ENCODE data around the gene HERC2. TPM values are rescaled to one million over a fixed set of nuclear protein-coding genes. Genes with fewer than 3 reads are reported as not detected.
A peak's percentile ranks its signal among the peaks of the same experiment; 100 is the strongest.

The HERC2 gene
- total and polyA plus RNA-seq, 2 experiments from 2014 or later: 37.7 to 64.4 TPM

GRCh38 chr15:28098766-28099554 is 223.0 kb downstream of the HERC2 start, which contains the start of gene OCA2:
OCA2 (minus strand) TSS chr15:28099315; CDS start chr15:28081874, 17,441 bp downstream.
- peak; percentile 47 to 89 for DNase-seq (ENCODE audit: low read depth in 1 of 2, low spot score in 1 of 2)
- H3K4me3 ChIP-seq: peak within 1 kb of the TSS; percentile 15
- H3K27me3 ChIP-seq: peaks cover 74% of the 10 kb centered on the region
- H3K9me3 ChIP-seq (ENCODE audit: low read depth): no peaks in the 10 kb centered on the region
- H3K36me3 ChIP-seq: no peaks in the 10 kb centered on the region
- TF ChIP-seq CTCF (IDR thresholded peaks at IDR 0.05; ENCODE audit: low read depth, low read length): peak; percentile 27
- no peak within 1 kb of the TSS for H3K27ac ChIP-seq
- H3K4me1 ChIP-seq (ENCODE audit: low read depth): no peaks in the 10 kb centered on the region

- H3K36me3 ChIP-seq: no peaks in the 10 kb centered on the region
- TF ChIP-seq CTCF (IDR thresholded peaks at IDR 0.05; ENCODE audit: low read depth, low read length): no peak
- no peak overlapping the region for H3K4me3 ChIP-seq
- H3K27ac ChIP-seq: no peak overlapping the region
- no peaks in the 10 kb centered on the region for H3K9me3 ChIP-seq (ENCODE audit: low read depth)
- peaks cover 80% of the 10 kb centered on the region for H3K27me3 ChIP-seq
- no peak for DNase-seq (ENCODE audit: low read depth in 1 of 2, low spot score in 1 of 2)
- H3K4me1 ChIP-seq (ENCODE audit: low read depth): no peaks in the 10 kb centered on the region
Measured at GRCh38 chr15:28098360-28098765, 223.6 kb downstream of the HERC2 start.

GRCh38 chr15:28097656-28098359 is 224.2 kb downstream of the HERC2 start:
- H3K9me3 ChIP-seq (ENCODE audit: low read depth): no peaks in the 10 kb centered on the region
- H3K27me3 ChIP-seq: peaks cover 86% of the 10 kb centered on the region
- H3K36me3 ChIP-seq: no peaks in the 10 kb centered on the region
- no peak for DNase-seq (ENCODE audit: low read depth in 1 of 2, low spot score in 1 of 2)
- no peak overlapping the region for H3K4me3 ChIP-seq
- no peaks in the 10 kb centered on the region for H3K4me1 ChIP-seq (ENCODE audit: low read depth)
- H3K27ac ChIP-seq: no peak overlapping the region
- TF ChIP-seq CTCF (IDR thresholded peaks at IDR 0.05; ENCODE audit: low read depth, low read length): no peak

GRCh38 chr15:28096670-28097431 is 225.1 kb downstream of the HERC2 start:
- peak in 1 of 2 donors; percentile 60 for DNase-seq (ENCODE audit: low read depth in 1 of 2, low spot score in 1 of 2)
- peak overlapping the region; percentile 30 for H3K4me3 ChIP-seq
- no peaks in the 10 kb centered on the region for H3K36me3 ChIP-seq
- no peak overlapping the region for H3K27ac ChIP-seq
- H3K27me3 ChIP-seq: peaks cover 91% of the 10 kb centered on the region
- no peaks in the 10 kb centered on the region for H3K9me3 ChIP-seq (ENCODE audit: low read depth)
- no peak for TF ChIP-seq CTCF (IDR thresholded peaks at IDR 0.05; ENCODE audit: low read depth, low read length)
- H3K4me1 ChIP-seq (ENCODE audit: low read depth): no peaks in the 10 kb centered on the region

- TF ChIP-seq CTCF (IDR thresholded peaks at IDR 0.05; ENCODE audit: low read depth, low read length): no peak
- H3K27me3 ChIP-seq: peaks cover 87% of the 10 kb centered on the region
- peak overlapping the region; percentile 30 for H3K4me3 ChIP-seq
- H3K4me1 ChIP-seq (ENCODE audit: low read depth): no peaks in the 10 kb centered on the region
- H3K36me3 ChIP-seq: no peaks in the 10 kb centered on the region
- H3K27ac ChIP-seq: no peak overlapping the region
- no peaks in the 10 kb centered on the region for H3K9me3 ChIP-seq (ENCODE audit: low read depth)
- no peak for DNase-seq (ENCODE audit: low read depth in 1 of 2, low spot score in 1 of 2)
Measured at GRCh38 chr15:28096411-28096669, 225.6 kb downstream of the HERC2 start.

Measured in cardiac muscle cell (in vitro differentiated cells and primary cell).